Stimulated activated CD4-positive, alpha-beta T cell treated with anti-CD3 and anti-CD28 coated beads, TNF-alpha, amount 100 ng/mL, for 48 hours (primary cell): ENCODE measurements around the gene TFAP2A.

Experiments used
- DNase-seq, 3 donors: peaks; one replicate each; pipeline ENCODE4 v3.0.0-alpha.2; 2020; ENCODE audit warnings: low read depth in 3 of 3

TFAP2A gene

GRCh38 chr6:10382728-10383330 is 32.0 kb downstream of the TFAP2A start:
- no peak for DNase-seq

DNA sequence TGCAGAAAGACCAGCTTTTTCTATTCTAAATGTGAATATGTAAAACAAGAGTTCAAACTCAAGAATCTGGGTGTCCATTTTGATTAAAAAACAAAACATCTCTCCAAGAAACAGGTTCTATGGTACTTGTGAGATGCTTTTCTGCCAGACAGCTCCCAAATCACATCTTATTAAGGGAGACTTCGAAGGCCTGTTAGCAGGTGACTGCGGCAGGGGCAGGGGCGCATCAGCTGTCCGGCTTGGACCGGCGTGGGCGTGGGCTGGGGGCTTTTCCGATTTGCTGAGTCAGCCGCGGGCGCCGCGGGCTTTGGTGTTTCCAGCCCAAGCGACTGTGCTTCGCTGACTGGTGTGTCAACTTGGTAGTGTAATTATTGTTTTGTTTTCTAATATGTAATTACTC is 32.6 kb downstream of the TFAP2A start:
- DNase-seq = no peak

DNA sequence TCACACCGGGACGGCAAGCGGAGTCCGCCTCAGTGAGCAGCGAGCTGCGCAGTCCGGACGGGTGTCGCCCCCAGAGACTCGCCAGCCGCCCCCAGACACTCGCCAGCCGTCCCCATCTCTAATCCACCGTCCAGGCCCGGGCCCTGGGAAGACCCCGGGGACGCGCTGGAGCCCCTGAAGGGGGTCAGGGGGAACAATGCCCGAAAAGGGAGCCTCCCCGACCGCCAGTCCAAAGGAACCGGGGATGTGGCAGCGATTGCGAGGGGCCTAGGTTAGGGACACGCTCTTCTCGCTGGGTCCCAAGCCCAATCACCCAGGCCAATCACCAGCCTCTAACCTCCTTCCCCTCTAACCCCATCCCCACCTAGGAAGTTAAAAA is 33.1 kb downstream of the TFAP2A start:
- no peak for DNase-seq

DNA sequence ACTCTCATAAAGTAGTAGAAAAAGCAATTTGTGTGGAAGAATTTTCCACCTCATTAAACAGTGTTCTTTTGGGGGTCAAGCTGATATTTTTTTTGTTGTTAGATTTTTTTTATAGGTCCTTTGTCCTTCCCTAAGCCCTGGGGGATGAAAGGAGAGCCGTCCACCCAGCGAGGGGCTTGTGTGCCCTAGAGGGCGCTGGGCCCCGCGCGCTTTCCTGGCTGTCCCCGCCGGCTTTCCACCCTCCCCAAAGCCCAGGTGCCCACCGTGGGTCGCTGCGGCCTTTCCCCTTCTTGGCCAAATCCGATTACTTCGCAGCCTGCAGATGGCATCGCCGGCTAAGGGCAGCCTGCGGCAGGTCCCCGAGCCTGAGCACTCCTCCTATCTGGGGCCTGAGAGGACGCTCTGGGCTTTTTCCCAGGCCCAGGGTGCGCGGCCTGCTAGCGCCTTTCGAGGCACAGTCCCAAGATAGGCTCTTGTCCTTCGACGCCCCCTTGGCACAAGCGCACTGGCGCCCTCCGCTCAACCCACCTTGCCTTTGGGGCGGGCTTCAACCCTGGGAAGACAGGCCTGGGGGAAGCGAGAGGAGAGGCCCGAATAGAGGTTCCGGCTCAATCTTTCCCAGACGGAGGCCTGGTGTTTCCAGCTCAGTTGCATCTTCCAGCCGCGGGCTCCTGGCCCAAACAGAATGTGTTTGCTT is 33.6 kb downstream of the TFAP2A start:
- DNase-seq = no peak

GRCh38 chr6:10375391-10375969 is 39.4 kb downstream of the TFAP2A start:
- DNase-seq = no peak

GRCh38 chr6:10373642-10374359 is 41.1 kb downstream of the TFAP2A start:
- no peak for DNase-seq

- DNase-seq = no peak
Measured at GRCh38 chr6:10369896-10370295, 45.0 kb downstream of the TFAP2A start.

DNA sequence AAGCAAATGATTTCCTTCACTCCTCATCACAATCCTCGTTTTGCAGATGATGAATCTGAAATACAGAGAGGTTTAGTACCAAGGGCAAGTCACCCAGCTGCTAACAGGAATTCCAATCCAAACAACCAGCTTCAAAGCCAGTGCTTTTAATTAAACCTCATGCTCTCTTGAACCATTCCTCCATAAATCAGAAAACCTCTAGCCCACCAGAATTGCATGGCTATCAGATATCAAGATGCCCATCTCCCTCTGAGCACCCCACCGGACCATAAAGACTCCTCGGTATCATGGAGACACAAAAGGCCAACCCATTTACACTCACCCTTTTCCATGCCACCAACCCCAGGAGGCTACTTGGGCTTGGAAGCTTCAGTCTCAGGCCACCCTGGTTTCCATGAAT is 46.0 kb downstream of the TFAP2A start:
- no peak for DNase-seq

- DNase-seq = no peak
Measured at GRCh38 chr6:10363911-10364310, 51.0 kb downstream of the TFAP2A start.

GRCh38 chr6:10362300-10362699 is 52.6 kb downstream of the TFAP2A start:
- no peak for DNase-seq

- DNase-seq = no peak
Measured at GRCh38 chr6:10361428-10361827, 53.4 kb downstream of the TFAP2A start.

GRCh38 chr6:10359581-10359980 is 55.3 kb downstream of the TFAP2A start:
- DNase-seq = no peak

- DNase-seq = no peak
Measured at GRCh38 chr6:10355115-10355702, 59.7 kb downstream of the TFAP2A start.

- DNase-seq = no peak
Measured at GRCh38 chr6:10351791-10352190, 63.1 kb downstream of the TFAP2A start.

DNA sequence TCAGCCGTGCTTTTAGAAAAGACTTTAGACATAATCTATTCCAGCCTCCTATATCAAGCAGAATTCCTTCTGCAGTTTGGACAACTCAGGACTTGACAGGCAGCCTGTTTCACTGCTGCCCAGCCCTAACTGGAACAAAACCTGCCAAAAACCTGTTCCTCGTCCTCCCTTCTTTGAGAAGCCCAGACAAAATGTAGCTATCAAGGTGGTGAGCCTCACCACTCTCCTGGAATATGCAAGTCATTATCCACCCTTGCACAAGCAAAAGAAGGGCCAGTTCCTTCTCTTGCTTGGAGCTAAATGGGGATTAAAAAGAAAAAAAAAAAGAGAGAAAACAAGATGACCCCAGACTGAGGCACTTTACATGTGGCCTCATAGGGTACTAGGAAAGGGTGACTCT is 64.2 kb downstream of the TFAP2A start:
- no peak for DNase-seq

- DNase-seq = no peak
Measured at GRCh38 chr6:10347561-10348327, 67.1 kb downstream of the TFAP2A start.
